HG03575 (cell line): ENCODE data around the gene PEX3.
"Not testable (repeated sequence)": the region's sequence is repeated elsewhere in the genome, so short reads cannot be mapped to it uniquely, and the experiment has no call there.

Experiments used
- ATAC-seq: cut with Tn5 transposase; IDR thresholded peaks from one replicate; pipeline ENCODE4 v1.9.1; 2021; ENCODE audit not compliant: unreplicated experiment, insufficient number of reproducible peaks, low FRiP score; ENCODE audit errors: extremely low read depth

PEX3 gene

GRCh38 chr6:143441680-143442545 is 8.7 kb upstream of the PEX3 start:
- no peak for ATAC-seq

GRCh38 chr6:143443096-143443495 is 7.5 kb upstream of the PEX3 start:
- no peak for ATAC-seq

GRCh38 chr6:143447865-143448264 is 2.7 kb upstream of the PEX3 start:
- ATAC-seq, result not testable (repeated sequence)

- no peak for ATAC-seq
These were observed 1.4 kb upstream of the PEX3 start for GRCh38 chr6:143449082-143449713.

GRCh38 chr6:143449714-143450452 is 722 bp upstream of the PEX3 start:
- no peak for ATAC-seq

- ATAC-seq, result no peak
These were observed 926 bp downstream of the PEX3 start for GRCh38 chr6:143451531-143451930.

GRCh38 chr6:143457563-143458359 is 7.2 kb downstream of the PEX3 start:
- ATAC-seq, result no peak

- no peak for ATAC-seq
These were observed 14.9 kb downstream of the PEX3 start for GRCh38 chr6:143465546-143465945.

- ATAC-seq, result no peak
These were observed 17.4 kb downstream of the PEX3 start for GRCh38 chr6:143468026-143468425.

GRCh38 chr6:143468823-143469222 is 18.2 kb downstream of the PEX3 start:
- ATAC-seq, result not testable (repeated sequence)

- no peak for ATAC-seq
These were observed 21.2 kb downstream of the PEX3 start for GRCh38 chr6:143471822-143472221.

- ATAC-seq, result no peak
These were observed 25.9 kb downstream of the PEX3 start for GRCh38 chr6:143476545-143476944.

- ATAC-seq, result no peak
These were observed 28.0 kb downstream of the PEX3 start for GRCh38 chr6:143478479-143479062.

- no peak for ATAC-seq
These were observed 32.0 kb downstream of the PEX3 start for GRCh38 chr6:143482593-143482992.

GRCh38 chr6:143485967-143486366 is 35.4 kb downstream of the PEX3 start:
- no peak for ATAC-seq

GRCh38 chr6:143486752-143487151 is 36.1 kb downstream of the PEX3 start:
- ATAC-seq, result no peak

- no peak for ATAC-seq
These were observed 39.6 kb downstream of the PEX3 start for GRCh38 chr6:143490244-143490643.

GRCh38 chr6:143490775-143491174 is 40.2 kb downstream of the PEX3 start:
- no peak for ATAC-seq

- ATAC-seq, result no peak
These were observed 46.4 kb downstream of the PEX3 start for GRCh38 chr6:143496974-143497373.
